SK-N-SH treated with all-trans-retinoic acid at 6 μM for 48 hours (cell line): Measurements from ENCODE around the gene ABCC11.

ENCODE experiments used
- BACH2 ChIP-seq: fragments of 250-450 bp; sonication (Bioruptor Pico); IDR thresholded peaks from 2 replicates; pipeline ENCODE4 v1.9.0; 2021; ENCODE audit warnings: mild to moderate bottlenecking, borderline replicate concordance
- ISL1 ChIP-seq: fragments of 250-450 bp; sonication (Bioruptor Pico); IDR thresholded peaks from 2 replicates; pipeline ENCODE4 v2.1.2; 2022; ENCODE audit warnings: mild to moderate bottlenecking, moderate library complexity
- OSR1 ChIP-seq: fragments of 250-450 bp; sonication (Bioruptor Pico); IDR thresholded peaks from 2 replicates; pipeline ENCODE4 v1.8.0; 2022; ENCODE audit warnings: moderate library complexity, mild to moderate bottlenecking, inconsistent platforms
- RARB ChIP-seq: fragments of 250-450 bp; sonication (Bioruptor Pico); IDR thresholded peaks from 2 replicates; pipeline ENCODE4 v1.8.0; 2021; ENCODE audit warnings: mild to moderate bottlenecking, moderate library complexity
- SNAI2 ChIP-seq: fragments of 250-450 bp; sonication (Bioruptor Pico); IDR thresholded peaks from 2 replicates; pipeline ENCODE4 v1.5.0; 2020; ENCODE audit warnings: mild to moderate bottlenecking, moderate library complexity
- TOX ChIP-seq: fragments of 250-450 bp; sonication (Bioruptor Pico); IDR thresholded peaks from 2 replicates; pipeline ENCODE4 v1.8.0; 2021; ENCODE audit warnings: mild to moderate bottlenecking, moderate library complexity, borderline replicate concordance
- ZFP3 ChIP-seq: fragments of 250-450 bp; sonication (Bioruptor Pico); IDR thresholded peaks from 2 replicates; pipeline ENCODE4 v1.5.0; 2020; ENCODE audit warnings: mild to moderate bottlenecking, moderate library complexity
- ZFP30 ChIP-seq: fragments of 450-650 bp; formaldehyde crosslinking; IDR thresholded peaks from 2 replicates; pipeline ENCODE4 v1.5.0; 2022; ENCODE audit warnings: mild to moderate bottlenecking, moderate library complexity
- ZNF70 ChIP-seq: fragments of 450-650 bp; formaldehyde crosslinking; IDR thresholded peaks from 2 replicates; pipeline ENCODE4 v1.5.0; 2020; ENCODE audit warnings: mild to moderate bottlenecking, moderate library complexity
- TF ChIP-seq, protein P1 (sequence below): fragments of 250-450 bp; sonication (Bioruptor Pico); IDR thresholded peaks from 2 replicates; pipeline ENCODE4 v1.8.0; 2020; ENCODE audit warnings: mild to moderate bottlenecking, moderate library complexity, borderline replicate concordance
- TF ChIP-seq, protein P2 (sequence below): fragments of 250-450 bp; sonication (Bioruptor Pico); IDR thresholded peaks from 2 replicates; pipeline ENCODE4 v1.5.1; 2021; ENCODE audit warnings: mild to moderate bottlenecking, moderate library complexity
- TF ChIP-seq, protein P3 (sequence below): fragments of 250-450 bp; sonication (Bioruptor Pico); IDR thresholded peaks from 2 replicates; pipeline ENCODE4 v1.5.1; 2020; ENCODE audit warnings: low read depth, mild to moderate bottlenecking, moderate library complexity

DNA sequence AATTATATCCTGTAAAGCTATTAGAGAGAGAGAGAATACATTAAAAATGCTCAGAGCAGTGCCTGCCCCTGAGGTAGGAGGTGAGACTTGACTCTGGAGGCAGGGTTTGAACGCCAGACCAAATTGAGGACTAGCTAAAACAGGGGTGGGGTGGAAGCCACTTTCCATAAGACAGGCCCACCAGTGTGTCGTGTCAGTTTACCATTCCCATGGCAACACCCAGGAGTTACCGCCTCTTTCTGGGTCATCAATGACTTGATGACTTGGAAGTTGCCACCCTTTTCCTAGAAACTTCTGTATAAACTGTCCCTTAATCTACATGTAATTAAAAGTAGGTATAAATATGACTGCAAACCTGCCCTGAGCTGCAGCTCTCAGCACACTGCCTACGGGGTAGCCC is 59.6 kb downstream of the ABCC11 start:
- no peak for TF ChIP-seq ISL1
- no peak for TF ChIP-seq ZFP3
- TF ChIP-seq RARB (CRISPR knock-in tag) = no peak
- no peak for TF ChIP-seq ZFP30 (CRISPR knock-in tag)
- no peak for TF ChIP-seq BACH2
- TF ChIP-seq, protein P1, sequence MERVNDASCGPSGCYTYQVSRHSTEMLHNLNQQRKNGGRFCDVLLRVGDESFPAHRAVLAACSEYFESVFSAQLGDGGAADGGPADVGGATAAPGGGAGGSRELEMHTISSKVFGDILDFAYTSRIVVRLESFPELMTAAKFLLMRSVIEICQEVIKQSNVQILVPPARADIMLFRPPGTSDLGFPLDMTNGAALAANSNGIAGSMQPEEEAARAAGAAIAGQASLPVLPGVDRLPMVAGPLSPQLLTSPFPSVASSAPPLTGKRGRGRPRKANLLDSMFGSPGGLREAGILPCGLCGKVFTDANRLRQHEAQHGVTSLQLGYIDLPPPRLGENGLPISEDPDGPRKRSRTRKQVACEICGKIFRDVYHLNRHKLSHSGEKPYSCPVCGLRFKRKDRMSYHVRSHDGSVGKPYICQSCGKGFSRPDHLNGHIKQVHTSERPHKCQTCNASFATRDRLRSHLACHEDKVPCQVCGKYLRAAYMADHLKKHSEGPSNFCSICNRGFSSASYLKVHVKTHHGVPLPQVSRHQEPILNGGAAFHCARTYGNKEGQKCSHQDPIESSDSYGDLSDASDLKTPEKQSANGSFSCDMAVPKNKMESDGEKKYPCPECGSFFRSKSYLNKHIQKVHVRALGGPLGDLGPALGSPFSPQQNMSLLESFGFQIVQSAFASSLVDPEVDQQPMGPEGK = no peak
- no peak for TF ChIP-seq TOX (CRISPR knock-in tag)
- TF ChIP-seq SNAI2 = no peak
- TF ChIP-seq, protein P2, sequence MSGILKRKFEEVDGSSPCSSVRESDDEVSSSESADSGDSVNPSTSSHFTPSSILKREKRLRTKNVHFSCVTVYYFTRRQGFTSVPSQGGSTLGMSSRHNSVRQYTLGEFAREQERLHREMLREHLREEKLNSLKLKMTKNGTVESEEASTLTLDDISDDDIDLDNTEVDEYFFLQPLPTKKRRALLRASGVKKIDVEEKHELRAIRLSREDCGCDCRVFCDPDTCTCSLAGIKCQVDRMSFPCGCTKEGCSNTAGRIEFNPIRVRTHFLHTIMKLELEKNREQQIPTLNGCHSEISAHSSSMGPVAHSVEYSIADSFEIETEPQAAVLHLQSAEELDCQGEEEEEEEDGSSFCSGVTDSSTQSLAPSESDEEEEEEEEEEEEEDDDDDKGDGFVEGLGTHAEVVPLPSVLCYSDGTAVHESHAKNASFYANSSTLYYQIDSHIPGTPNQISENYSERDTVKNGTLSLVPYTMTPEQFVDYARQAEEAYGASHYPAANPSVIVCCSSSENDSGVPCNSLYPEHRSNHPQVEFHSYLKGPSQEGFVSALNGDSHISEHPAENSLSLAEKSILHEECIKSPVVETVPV = no peak
- TF ChIP-seq, protein P3, sequence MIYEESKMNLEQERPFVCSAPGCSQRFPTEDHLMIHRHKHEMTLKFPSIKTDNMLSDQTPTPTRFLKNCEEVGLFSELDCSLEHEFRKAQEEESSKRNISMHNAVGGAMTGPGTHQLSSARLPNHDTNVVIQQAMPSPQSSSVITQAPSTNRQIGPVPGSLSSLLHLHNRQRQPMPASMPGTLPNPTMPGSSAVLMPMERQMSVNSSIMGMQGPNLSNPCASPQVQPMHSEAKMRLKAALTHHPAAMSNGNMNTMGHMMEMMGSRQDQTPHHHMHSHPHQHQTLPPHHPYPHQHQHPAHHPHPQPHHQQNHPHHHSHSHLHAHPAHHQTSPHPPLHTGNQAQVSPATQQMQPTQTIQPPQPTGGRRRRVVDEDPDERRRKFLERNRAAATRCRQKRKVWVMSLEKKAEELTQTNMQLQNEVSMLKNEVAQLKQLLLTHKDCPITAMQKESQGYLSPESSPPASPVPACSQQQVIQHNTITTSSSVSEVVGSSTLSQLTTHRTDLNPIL (CRISPR knock-in tag) = no peak
- TF ChIP-seq ZNF70 (CRISPR knock-in tag) = no peak
- TF ChIP-seq OSR1 (CRISPR knock-in tag) = no peak
